Stimulated activated CD8-positive, alpha-beta memory T cell treated with anti-CD3 and anti-CD28 coated beads, Interleukin-12 subunit alpha, Interleukin-12 subunit beta, amount 100 ng/mL, for 4 hours (primary cell): ENCODE measurements around the gene ACSF3.
"Not testable (repeated sequence)": the region's sequence is repeated elsewhere in the genome, so short reads cannot be mapped to it uniquely, and the experiment has no call there.

ENCODE experiments used
- DNase-seq: peaks from one replicate; pipeline ENCODE4 v3.0.0-alpha.2; 2020; ENCODE audit warnings: low read depth

Gene ACSF3

GRCh38 chr16:89161763-89162713 is 68.4 kb downstream of the ACSF3 start:
- no peak for DNase-seq

GRCh38 chr16:89163297-89163696 is 69.6 kb downstream of the ACSF3 start:
- DNase-seq: no peak

GRCh38 chr16:89164436-89164835 is 70.8 kb downstream of the ACSF3 start:
- DNase-seq: no peak

GRCh38 chr16:89164847-89165680 is 71.4 kb downstream of the ACSF3 start:
- no peak for DNase-seq

GRCh38 chr16:89165681-89165979 is 72.0 kb downstream of the ACSF3 start:
- not testable (repeated sequence) for DNase-seq

GRCh38 chr16:89166696-89167424 is 73.2 kb downstream of the ACSF3 start:
- no peak for DNase-seq

GRCh38 chr16:89167425-89167941 is 73.8 kb downstream of the ACSF3 start:
- DNase-seq: peak; percentile 67

GRCh38 chr16:89168381-89169189 is 74.9 kb downstream of the ACSF3 start:
- no peak for DNase-seq

- DNase-seq: no peak
Observed at GRCh38 chr16:89169778-89170177, 76.1 kb downstream of the ACSF3 start.

GRCh38 chr16:89170346-89171215 is 76.9 kb downstream of the ACSF3 start:
- DNase-seq: no peak

- peak; percentile 84 for DNase-seq
Observed at GRCh38 chr16:89171216-89172170, 77.8 kb downstream of the ACSF3 start, which contains the start of gene CDH15. CDH15 (plus strand) TSS chr16:89171748; CDS start chr16:89171832, 84 bp downstream.

GRCh38 chr16:89172171-89172527 is 78.5 kb downstream of the ACSF3 start:
- no peak for DNase-seq

- DNase-seq: no peak
Observed at GRCh38 chr16:89172528-89173173, 79.0 kb downstream of the ACSF3 start.

GRCh38 chr16:89173174-89173921 is 79.7 kb downstream of the ACSF3 start:
- no peak for DNase-seq

GRCh38 chr16:89174055-89174827 is 80.6 kb downstream of the ACSF3 start:
- DNase-seq: no peak

GRCh38 chr16:89174877-89175276 is 81.2 kb downstream of the ACSF3 start:
- no peak for DNase-seq
